ENCODE measurements around the gene PTPN5. TPM values are rescaled to one million over a fixed set of nuclear protein-coding genes. Genes with fewer than 3 reads are reported as not detected.

The PTPN5 gene
- total RNA-seq, 1 donor from 2014 or later, result 1.7 TPM

DNA sequence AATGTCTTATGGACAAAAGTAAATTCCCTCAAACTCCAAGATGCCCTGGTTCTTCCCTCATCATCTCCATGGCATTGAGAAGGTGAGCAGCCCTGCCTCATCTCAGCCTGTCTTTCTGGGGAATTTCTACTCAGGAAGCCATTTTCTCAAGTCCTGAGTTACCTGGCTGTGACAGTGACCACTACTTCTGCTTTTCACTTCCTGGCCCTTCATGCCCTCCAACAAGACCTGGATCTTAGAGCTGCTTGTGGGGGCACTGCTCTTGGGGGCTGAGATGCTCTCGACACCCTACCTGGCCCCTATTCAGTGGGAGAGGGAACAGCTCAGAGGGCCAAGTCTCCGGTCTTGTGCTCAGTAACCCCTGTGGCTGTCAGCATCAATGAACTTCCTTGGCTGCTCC, 60.2 kb downstream of the PTPN5 start:
- H3K4me3 Mint-ChIP-seq, result no peak overlapping the region

DNA sequence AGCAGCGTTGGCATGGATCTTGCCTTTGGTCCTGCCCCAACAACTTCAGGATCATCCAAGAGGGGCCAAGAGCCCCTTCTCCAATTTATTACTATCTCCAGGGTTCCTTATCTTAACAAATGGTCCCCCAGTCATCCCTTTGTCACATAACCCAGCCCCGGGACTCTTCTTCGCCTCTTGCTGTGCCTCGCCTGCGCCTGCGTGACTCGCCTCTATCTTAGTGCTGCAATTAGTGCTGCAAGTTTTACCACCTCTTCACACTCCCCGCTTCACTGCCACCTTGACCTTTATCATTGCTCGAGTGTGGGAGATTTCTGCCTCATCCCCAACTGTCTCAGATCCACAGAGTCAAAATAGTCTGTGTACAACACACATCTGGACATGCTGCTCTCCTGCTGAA, 61.6 kb downstream of the PTPN5 start:
- peaks cover 11% of the 10 kb centered on the region for H3K4me1 Mint-ChIP-seq (ENCODE audit: unreplicated experiment)
- no peak overlapping the region for H3K27ac Mint-ChIP-seq
- H3K27me3 Mint-ChIP-seq, result no peaks in the 10 kb centered on the region
- TF ChIP-seq, protein P1, sequence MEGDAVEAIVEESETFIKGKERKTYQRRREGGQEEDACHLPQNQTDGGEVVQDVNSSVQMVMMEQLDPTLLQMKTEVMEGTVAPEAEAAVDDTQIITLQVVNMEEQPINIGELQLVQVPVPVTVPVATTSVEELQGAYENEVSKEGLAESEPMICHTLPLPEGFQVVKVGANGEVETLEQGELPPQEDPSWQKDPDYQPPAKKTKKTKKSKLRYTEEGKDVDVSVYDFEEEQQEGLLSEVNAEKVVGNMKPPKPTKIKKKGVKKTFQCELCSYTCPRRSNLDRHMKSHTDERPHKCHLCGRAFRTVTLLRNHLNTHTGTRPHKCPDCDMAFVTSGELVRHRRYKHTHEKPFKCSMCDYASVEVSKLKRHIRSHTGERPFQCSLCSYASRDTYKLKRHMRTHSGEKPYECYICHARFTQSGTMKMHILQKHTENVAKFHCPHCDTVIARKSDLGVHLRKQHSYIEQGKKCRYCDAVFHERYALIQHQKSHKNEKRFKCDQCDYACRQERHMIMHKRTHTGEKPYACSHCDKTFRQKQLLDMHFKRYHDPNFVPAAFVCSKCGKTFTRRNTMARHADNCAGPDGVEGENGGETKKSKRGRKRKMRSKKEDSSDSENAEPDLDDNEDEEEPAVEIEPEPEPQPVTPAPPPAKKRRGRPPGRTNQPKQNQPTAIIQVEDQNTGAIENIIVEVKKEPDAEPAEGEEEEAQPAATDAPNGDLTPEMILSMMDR (conservative IDR thresholded peaks at IDR 0.05), result no peak
- no peak overlapping the region for H3K4me3 Mint-ChIP-seq
- no peaks in the 10 kb centered on the region for H3K36me3 Mint-ChIP-seq
- no peak for DNase-seq (ENCODE audit: extremely low spot score, unreplicated experiment)
- H3K9me3 Mint-ChIP-seq, result no peaks in the 10 kb centered on the region

More for the DNA sequence above, 60.2 kb downstream of the PTPN5 start:
- Mint-ChIP-seq H3K4me1 (ENCODE audit: unreplicated experiment) (peaks cover 11% of the 10 kb centered on the region), H3K27ac (no peak overlapping the region), H3K36me3 (no peaks in the 10 kb centered on the region), H3K9me3 (no peaks in the 10 kb centered on the region), H3K27me3 (peaks cover 2% of the 10 kb centered on the region)
- DNase-seq (ENCODE audit: extremely low spot score, unreplicated experiment), result no peak
- TF ChIP-seq, protein P1 (conservative IDR thresholded peaks at IDR 0.05), result no peak

DNA sequence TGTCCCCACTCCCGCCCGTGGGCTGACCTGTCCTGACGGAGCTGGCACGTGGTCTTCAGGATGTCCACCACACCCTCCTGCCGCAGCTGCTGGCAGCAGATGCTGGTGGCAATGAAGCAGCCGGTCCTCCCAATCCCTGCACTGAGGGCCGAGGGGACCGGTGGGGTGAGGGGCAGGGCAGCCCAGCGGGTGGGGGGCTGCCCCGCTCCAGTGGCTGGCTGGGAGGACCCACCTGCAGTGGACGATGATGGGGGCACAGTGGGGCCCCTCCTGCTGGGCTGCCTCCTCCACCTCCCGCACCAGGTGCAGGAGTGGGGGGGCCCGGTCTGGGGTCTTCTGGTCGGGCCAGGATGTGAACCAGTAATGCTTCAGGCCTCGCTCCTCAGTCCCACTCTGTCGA, 62.2 kb downstream of the PTPN5 start:
- H3K27ac Mint-ChIP-seq, result no peak overlapping the region
- H3K9me3 Mint-ChIP-seq, result no peaks in the 10 kb centered on the region
- no peak overlapping the region for H3K4me3 Mint-ChIP-seq
- no peaks in the 10 kb centered on the region for H3K27me3 Mint-ChIP-seq
- TF ChIP-seq, protein P1 (conservative IDR thresholded peaks at IDR 0.05), result no peak
- H3K36me3 Mint-ChIP-seq, result no peaks in the 10 kb centered on the region
- no peak for DNase-seq (ENCODE audit: extremely low spot score, unreplicated experiment)
- H3K4me1 Mint-ChIP-seq (ENCODE audit: unreplicated experiment), result peaks cover 11% of the 10 kb centered on the region

DNA sequence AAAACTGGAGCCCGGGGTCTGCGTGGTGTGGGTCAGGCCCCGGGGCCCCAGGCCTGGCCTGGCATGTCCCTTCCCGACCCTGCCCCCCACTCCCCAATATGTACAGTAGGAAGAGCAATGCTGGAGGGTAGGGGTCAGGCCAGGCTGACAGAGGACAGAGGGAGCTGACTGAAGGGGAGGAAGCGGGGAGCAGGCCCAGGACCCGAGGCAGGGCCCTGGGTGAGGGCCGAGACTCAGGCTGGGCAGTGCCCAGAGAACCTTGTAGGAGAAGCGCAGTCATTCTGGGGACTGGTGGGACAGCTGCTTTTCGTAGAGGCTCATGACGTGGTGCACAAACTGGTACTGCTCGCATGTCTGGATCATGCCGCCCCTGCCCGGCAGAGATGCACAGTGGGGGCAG, 62.9 kb downstream of the PTPN5 start:
- TF ChIP-seq, protein P1 (conservative IDR thresholded peaks at IDR 0.05), result no peak
- no peaks in the 10 kb centered on the region for H3K9me3 Mint-ChIP-seq
- no peak overlapping the region for H3K4me3 Mint-ChIP-seq
- no peaks in the 10 kb centered on the region for H3K27me3 Mint-ChIP-seq
- H3K4me1 Mint-ChIP-seq (ENCODE audit: unreplicated experiment), result peaks cover 16% of the 10 kb centered on the region
- no peaks in the 10 kb centered on the region for H3K36me3 Mint-ChIP-seq
- no peak overlapping the region for H3K27ac Mint-ChIP-seq
- DNase-seq (ENCODE audit: extremely low spot score, unreplicated experiment), result no peak

DNA sequence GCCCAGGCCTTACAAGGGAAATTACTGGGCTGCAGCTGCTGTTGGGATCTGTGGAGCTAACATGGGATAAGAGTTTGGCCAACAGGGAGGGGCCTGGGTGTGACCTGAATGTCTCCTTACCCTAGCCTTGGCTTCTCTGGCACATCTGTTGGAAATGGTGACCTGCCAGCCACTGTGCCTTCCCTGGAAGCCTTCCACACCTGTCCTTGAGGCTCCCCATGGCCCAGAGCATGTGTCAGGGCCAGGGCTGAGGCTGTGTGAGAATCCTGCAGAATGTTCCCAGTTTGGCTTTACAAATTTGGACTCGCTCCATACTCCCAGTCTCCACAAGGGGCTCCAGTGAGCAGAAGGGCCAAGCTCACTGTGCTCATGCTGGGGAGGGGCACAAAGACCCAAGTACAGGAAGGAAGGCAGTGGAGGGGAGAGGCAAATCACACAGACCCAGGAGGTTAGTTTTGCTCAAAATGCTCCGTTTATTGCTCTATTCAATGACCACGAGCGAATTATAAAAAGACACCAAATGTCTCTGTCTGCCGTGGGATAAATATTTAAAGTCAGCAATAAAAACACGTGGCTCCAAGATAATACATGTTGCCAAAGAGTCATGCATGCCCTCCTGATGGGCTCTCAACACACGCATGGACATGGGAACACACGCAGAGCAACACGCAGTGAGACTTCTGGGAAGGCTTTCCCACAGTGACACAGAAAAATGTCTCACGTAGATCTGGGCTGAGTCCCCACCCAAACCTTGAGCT, 63.9 kb downstream of the PTPN5 start:
- H3K4me3 Mint-ChIP-seq, result no peak overlapping the region
- H3K4me1 Mint-ChIP-seq (ENCODE audit: unreplicated experiment), result peaks cover 18% of the 10 kb centered on the region
- DNase-seq (ENCODE audit: extremely low spot score, unreplicated experiment), result no peak
- no peaks in the 10 kb centered on the region for H3K36me3 Mint-ChIP-seq
- no peaks in the 10 kb centered on the region for H3K9me3 Mint-ChIP-seq
- H3K27ac Mint-ChIP-seq, result peak overlapping the region; percentile 3
- TF ChIP-seq, protein P1 (conservative IDR thresholded peaks at IDR 0.05), result peak; percentile 84
- H3K27me3 Mint-ChIP-seq, result no peaks in the 10 kb centered on the region

Measured in type B pancreatic cell (in vitro differentiated cells).